Prostate gland (tissue), 2 donors: ENCODE data around the gene CEACAM18.

Source experiments
- POLR2AphosphoS5 ChIP-seq: sonication (generic); formaldehyde crosslinking; IDR thresholded peaks from one replicate; pipeline ENCODE4 v1.6.1; 2017; ENCODE audit warnings: antibody characterized with exemption
- TF ChIP-seq, protein P1 (sequence below), 4 experiments: fragments of 200-600 bp in 2 of 4; fragments of 450-650 bp in 2 of 4; sonication (generic) in 2 of 4; IDR thresholded peaks; 1 replicate in 3 of 4; 2 replicates in 1 of 4; pipeline ENCODE4 v1.5.1; 2016 to 2019; ENCODE audit warnings: antibody characterized with exemption in 4 of 4, mild to moderate bottlenecking in 2 of 4, moderate library complexity in 2 of 4

DNA sequence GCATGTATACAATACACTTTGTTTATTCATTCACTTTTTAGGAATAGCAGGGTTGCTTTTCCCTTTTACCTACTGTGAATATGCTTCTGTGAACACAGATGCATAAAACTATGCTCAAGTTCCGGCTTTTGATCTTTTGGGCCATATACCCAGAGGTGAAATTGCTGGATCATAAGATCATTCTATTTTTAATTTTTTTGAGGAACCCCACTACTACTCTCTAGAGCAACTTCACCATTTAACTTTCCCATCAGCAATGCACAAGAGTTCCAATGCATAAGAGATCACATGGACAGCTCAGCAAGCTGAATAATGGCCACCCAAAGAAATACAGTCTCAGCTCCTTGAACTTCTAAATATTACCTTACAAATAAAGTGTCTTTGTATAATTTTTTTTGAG lies 43.9 kb upstream of the CEACAM18 start:
- TF ChIP-seq, protein P1, sequence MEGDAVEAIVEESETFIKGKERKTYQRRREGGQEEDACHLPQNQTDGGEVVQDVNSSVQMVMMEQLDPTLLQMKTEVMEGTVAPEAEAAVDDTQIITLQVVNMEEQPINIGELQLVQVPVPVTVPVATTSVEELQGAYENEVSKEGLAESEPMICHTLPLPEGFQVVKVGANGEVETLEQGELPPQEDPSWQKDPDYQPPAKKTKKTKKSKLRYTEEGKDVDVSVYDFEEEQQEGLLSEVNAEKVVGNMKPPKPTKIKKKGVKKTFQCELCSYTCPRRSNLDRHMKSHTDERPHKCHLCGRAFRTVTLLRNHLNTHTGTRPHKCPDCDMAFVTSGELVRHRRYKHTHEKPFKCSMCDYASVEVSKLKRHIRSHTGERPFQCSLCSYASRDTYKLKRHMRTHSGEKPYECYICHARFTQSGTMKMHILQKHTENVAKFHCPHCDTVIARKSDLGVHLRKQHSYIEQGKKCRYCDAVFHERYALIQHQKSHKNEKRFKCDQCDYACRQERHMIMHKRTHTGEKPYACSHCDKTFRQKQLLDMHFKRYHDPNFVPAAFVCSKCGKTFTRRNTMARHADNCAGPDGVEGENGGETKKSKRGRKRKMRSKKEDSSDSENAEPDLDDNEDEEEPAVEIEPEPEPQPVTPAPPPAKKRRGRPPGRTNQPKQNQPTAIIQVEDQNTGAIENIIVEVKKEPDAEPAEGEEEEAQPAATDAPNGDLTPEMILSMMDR (IDR thresholded peaks at IDR 0.05), result no peak
- TF ChIP-seq POLR2AphosphoS5, result no peak
